Suprapubic skin (tissue), 4 donors: ENCODE measurements around the gene MAEA.

Experiments used
- CTCF ChIP-seq, 2 donors: fragments of 200-600 bp in 1 of 2; fragments of 450-650 bp in 1 of 2; sonication (generic) in 1 of 2; IDR thresholded peaks; one replicate each; pipeline ENCODE4 v1.5.1; 2016 to 2019; ENCODE audit warnings: antibody characterized with exemption in 2 of 2, mild to moderate bottlenecking in 1 of 2, moderate library complexity in 1 of 2
- POLR2A ChIP-seq, 2 donors: fragments of 450-650 bp; IDR thresholded peaks; one replicate each; pipeline ENCODE4 v1.6.1; 2017; ENCODE audit warnings: antibody characterized with exemption in 2 of 2, mild to moderate bottlenecking in 2 of 2, moderate library complexity in 2 of 2
- POLR2AphosphoS5 ChIP-seq, 3 donors: sonication (generic); formaldehyde crosslinking; IDR thresholded peaks; one replicate each; pipeline ENCODE4 v1.6.1; 2017; ENCODE audit warnings: antibody characterized with exemption in 3 of 3

DNA sequence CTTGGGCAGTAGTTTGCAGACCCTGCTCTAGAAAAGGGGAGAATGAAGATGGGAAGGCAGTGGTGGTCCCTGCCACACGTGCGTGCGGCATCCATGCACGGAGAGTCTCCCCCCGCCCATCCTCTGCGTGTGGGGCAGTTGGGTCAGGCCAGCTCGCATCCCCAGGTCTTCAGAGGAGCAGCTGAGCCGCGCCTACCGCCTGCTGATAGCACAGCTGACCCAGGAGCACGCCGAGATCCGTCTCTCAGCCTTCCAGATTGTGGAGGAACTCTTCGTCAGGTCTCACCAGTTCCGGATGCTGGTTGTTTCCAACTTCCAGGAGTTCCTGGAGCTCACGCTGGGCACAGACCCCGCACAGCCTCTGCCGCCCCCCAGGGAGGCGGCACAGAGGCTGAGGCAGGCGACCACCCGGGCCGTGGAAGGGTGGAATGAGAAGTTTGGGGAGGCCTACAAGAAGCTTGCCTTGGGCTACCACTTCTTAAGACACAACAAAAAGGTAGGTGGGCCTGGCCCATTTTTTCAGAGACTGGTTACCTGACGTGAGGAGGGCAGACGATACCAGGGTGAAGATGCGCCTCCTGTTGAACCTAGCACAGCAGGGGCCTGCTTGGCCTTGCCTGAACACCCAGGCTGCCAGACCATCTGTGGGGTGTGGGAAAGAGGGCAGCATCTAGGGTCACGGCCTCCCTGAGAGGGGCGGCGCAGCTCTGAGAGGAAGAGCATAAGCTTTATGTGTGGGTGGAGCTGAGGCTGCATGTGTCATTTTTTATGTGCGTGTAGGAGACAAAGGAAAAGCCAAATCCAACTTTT is 59.9 kb downstream of the MAEA start:
- TF ChIP-seq CTCF (IDR thresholded peaks at IDR 0.05) (no peak), POLR2A (IDR thresholded peaks at IDR 0.05) (no peak), POLR2AphosphoS5 (IDR thresholded peaks at IDR 0.05) (no peak)
